GM10248 (cell line): ENCODE measurements around the gene NUB1.

Experiments
- CTCF ChIA-PET: fragments of 300-600 bp; sonication (Branson Sonifier 250); formaldehyde crosslinking; extraction: SDS; loops from one replicate; lab custom pipeline; 2021; ENCODE audit warnings: antibody characterized with exemption; lab: Yijun Ruan, JAX
- POLR2A ChIA-PET: fragments of 350-650 bp; sonication (Branson Sonifier 250); formaldehyde crosslinking; extraction: SDS; loops from one replicate; lab custom pipeline; 2020; ENCODE audit warnings: antibody characterized with exemption; lab: Yijun Ruan, JAX
- DNase-seq: peaks from one replicate; pipeline ENCODE4 v3.0.0; 2012; ENCODE audit errors: extremely low spot score
- CTCF ChIP-seq: IDR thresholded peaks from 2 replicates; pipeline ENCODE4 v1.5.1; 2012; ENCODE audit warnings: mild to moderate bottlenecking, low read depth; ENCODE audit errors: extremely low read depth, missing control alignments, control extremely low read depth

Gene NUB1

GRCh38 chr7:151409667-151410404 lies 68.2 kb downstream of the NUB1 start, which contains the start of gene WDR86:
WDR86 (minus strand) TSS chr7:151410038; CDS start chr7:151409589, 449 bp downstream.
- POLR2A ChIA-PET, result no interaction called here
- no peak for DNase-seq
- no peak for TF ChIP-seq CTCF
- CTCF ChIA-PET, result interaction anchor here (1.3 kb wide), 1 partner anchor 38 kb away, joined by 3 read pairs; no protein-coding TSS in a partner anchor

- CTCF ChIA-PET, result interaction anchor here (1.3 kb wide), 1 partner anchor 37 kb away, joined by 3 read pairs; no protein-coding TSS in a partner anchor
- POLR2A ChIA-PET, result no interaction called here
- TF ChIP-seq CTCF, result no peak
- DNase-seq, result no peak
Measured at GRCh38 chr7:151410405-151411390, 69.1 kb downstream of the NUB1 start.

GRCh38 chr7:151411551-151411950 lies 69.9 kb downstream of the NUB1 start:
- no peak for DNase-seq
- POLR2A ChIA-PET, result no interaction called here
- CTCF ChIA-PET, result interaction anchor here (1.0 to 1.5 kb wide), 2 partner anchors 10 to 11 kb away, joined by 3 read pairs; no protein-coding TSS in a partner anchor
- TF ChIP-seq CTCF, result no peak

DNA sequence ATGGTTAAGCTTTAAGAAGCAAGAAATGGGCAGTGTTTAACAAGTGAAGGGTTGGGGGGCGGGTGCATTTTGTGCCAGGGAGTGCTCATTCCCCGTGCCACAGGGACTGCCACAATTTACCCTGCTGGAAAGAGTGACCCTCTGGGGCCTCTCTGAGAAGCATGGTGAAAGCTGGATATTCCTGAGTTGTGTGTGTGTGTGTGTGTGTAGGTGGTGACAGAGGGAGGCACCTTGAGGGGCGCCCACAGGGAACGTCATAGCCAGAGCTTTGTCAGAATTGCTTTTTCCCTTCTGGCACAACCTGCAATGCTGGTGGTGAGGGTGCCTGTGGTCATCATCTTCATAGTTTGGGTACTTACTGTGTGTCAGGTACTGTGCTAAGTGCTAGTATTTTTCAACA lies 70.7 kb downstream of the NUB1 start:
- POLR2A ChIA-PET, result no interaction called here
- no peak for TF ChIP-seq CTCF
- no peak for DNase-seq
- CTCF ChIA-PET, result interaction anchor here (1.0 to 1.5 kb wide), 2 partner anchors 11 kb away, joined by 3 read pairs; no protein-coding TSS in a partner anchor

DNA sequence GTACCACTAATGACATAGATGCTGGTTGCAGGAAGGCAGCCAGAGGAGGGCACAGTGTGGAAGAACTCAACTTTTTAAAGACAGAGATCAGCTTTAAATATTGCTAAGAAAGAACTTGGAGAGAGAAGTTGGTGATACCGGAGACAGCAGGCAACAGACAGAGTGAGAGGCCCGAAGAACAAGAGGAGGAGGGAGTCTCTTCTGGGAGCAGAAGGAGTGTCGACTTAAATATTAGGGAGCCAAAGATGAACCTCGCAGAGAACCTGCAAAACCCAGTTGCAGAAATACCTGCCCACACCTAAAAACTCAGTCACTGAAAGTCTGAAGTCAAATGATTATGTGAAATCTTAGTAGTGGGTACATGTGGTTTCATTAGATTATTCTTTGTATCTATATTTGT lies 71.6 kb downstream of the NUB1 start:
- ChIA-PET CTCF (no interaction called here), POLR2A (no interaction called here)

More for the DNA sequence above, 71.6 kb downstream of the NUB1 start:
- DNase-seq, result no peak
- TF ChIP-seq CTCF, result no peak
